Left cardiac atrium (tissue), 2 donors: Measurements from ENCODE around the gene ANKRD29. TPM values are rescaled to one million over a fixed set of nuclear protein-coding genes. Genes with fewer than 3 reads are reported as not detected.

Source experiments
- total RNA-seq, 2 donors: library from RNA; stranded (reverse); fragmentation: NEBNext Ultra II Directional; extraction: Animal tissue kit (Norgen Biotek cat#: 25700); gene quantifications; one replicate each; pipeline ENCODE4 v1.2.1, GENCODE V29; 2021
- donor health status: DM: no; HTN: yes; CAD: no; lungs with severe emphysema.
- donor health status: DM: yes; HTN: yes; CAD: no.

The ANKRD29 gene
- total RNA-seq, 2 donors from 2014 or later: 4.7 to 8.5 TPM

Other genes with a start within 250 kb of the ANKRD29 start
- gene RIOK3, start 209.6 kb downstream of the ANKRD29 start, total RNA-seq: 10 to 100 TPM; 42.4 to 49.1 TPM
- gene RMC1, start 159.4 kb downstream of the ANKRD29 start, total RNA-seq: 10 to 100 TPM; 12.8 to 18.6 TPM
- gene NPC1, start 76.4 kb downstream of the ANKRD29 start, total RNA-seq: 10 to 100 TPM; 17.1 to 29.7 TPM
- gene LAMA3, start 26.5 kb upstream of the ANKRD29 start, total RNA-seq: 1 to 10 TPM; 5.6 to 6.7 TPM